Erythroblast (primary cell): ENCODE measurements around the gene STK17B.

Source experiments
- GATA1 ChIP-seq: IDR thresholded peaks from 2 replicates; pipeline ENCODE4 v1.6.1; 2011; ENCODE audit warnings: low read depth, mild to moderate bottlenecking, control low read depth, low read length, moderate library complexity
- POLR2A ChIP-seq: IDR thresholded peaks from 2 replicates; pipeline ENCODE4 v1.6.1; 2011; ENCODE audit warnings: mild to moderate bottlenecking, low read length

- TF ChIP-seq POLR2A (no peak), GATA1 (no peak)
Measured at GRCh38 chr2:196083601-196084000, 87.8 kb downstream of the STK17B start.
